Measurements from ENCODE around the gene USE1.

Gene USE1

GRCh38 chr19:17256130-17256529 is 41.0 kb downstream of the USE1 start:
- Histone ChIP-seq H3K9me2 (replicated peaks; ENCODE audit: low read depth, low read length) (no peaks in the 10 kb centered on the region), H4K20me1 (ENCODE audit: insufficient read depth, low read length, poor library complexity, severe bottlenecking) (no peaks in the 10 kb centered on the region), H3K36me3 (ENCODE audit: insufficient read depth, low read length) (no peaks in the 10 kb centered on the region), H3K4me1 (ENCODE audit: insufficient read depth, low read length, poor library complexity, severe bottlenecking) (no peaks in the 10 kb centered on the region), H3K27me3 (ENCODE audit: insufficient read depth, low read length, poor library complexity, severe bottlenecking) (no peaks in the 10 kb centered on the region), H3K9ac (ENCODE audit: low read depth, low read length, poor library complexity, severe bottlenecking) (no peak overlapping the region), H2AFZ (ENCODE audit: low read length) (no peak overlapping the region), H3K79me2 (ENCODE audit: insufficient read depth, low read length) (no peaks in the 10 kb centered on the region), H3K4me2 (ENCODE audit: low read depth, low read length, poor library complexity, severe bottlenecking) (no peak overlapping the region), H3K4me3 (ENCODE audit: low read length, poor library complexity, severe bottlenecking) (no peak overlapping the region), H3K9me3 (ENCODE audit: insufficient read depth, low read depth, low read length) (peaks cover 4% of the 10 kb centered on the region; the same call in 1 of the 2 replicates), H3F3A (ENCODE audit: low read depth) (no peaks in the 10 kb centered on the region)
- TF ChIP-seq EZH2phosphoT487 (IDR thresholded peaks at IDR 0.05; ENCODE audit: borderline replicate concordance) (no peak), CTCF (conservative IDR thresholded peaks at IDR 0.05; ENCODE audit: low read length) (no peak)

GRCh38 chr19:17259118-17259780 is 44.1 kb downstream of the USE1 start:
- peaks cover 4% of the 10 kb centered on the region; the same call in 1 of the 2 replicates for H3K9me3 ChIP-seq (ENCODE audit: insufficient read depth, low read depth, low read length)
- no peaks in the 10 kb centered on the region for H3K4me1 ChIP-seq (ENCODE audit: insufficient read depth, low read length, poor library complexity, severe bottlenecking)
- H2AFZ ChIP-seq (ENCODE audit: low read length): no peak overlapping the region
- no peak overlapping the region for H3K9ac ChIP-seq (ENCODE audit: low read depth, low read length, poor library complexity, severe bottlenecking)
- H4K20me1 ChIP-seq (ENCODE audit: insufficient read depth, low read length, poor library complexity, severe bottlenecking): no peaks in the 10 kb centered on the region
- H3K79me2 ChIP-seq (ENCODE audit: insufficient read depth, low read length): no peaks in the 10 kb centered on the region
- no peak overlapping the region for H3K4me3 ChIP-seq (ENCODE audit: low read length, poor library complexity, severe bottlenecking)
- H3K36me3 ChIP-seq (ENCODE audit: insufficient read depth, low read length): no peaks in the 10 kb centered on the region
- H3K4me2 ChIP-seq (ENCODE audit: low read depth, low read length, poor library complexity, severe bottlenecking): no peak overlapping the region
- no peak for TF ChIP-seq EZH2phosphoT487 (IDR thresholded peaks at IDR 0.05; ENCODE audit: borderline replicate concordance)
- H3K9me2 ChIP-seq (replicated peaks; ENCODE audit: low read depth, low read length): no peaks in the 10 kb centered on the region
- H3F3A ChIP-seq (ENCODE audit: low read depth): no peaks in the 10 kb centered on the region
- no peaks in the 10 kb centered on the region for H3K27me3 ChIP-seq (ENCODE audit: insufficient read depth, low read length, poor library complexity, severe bottlenecking)

GRCh38 chr19:17259934-17260333 is 44.8 kb downstream of the USE1 start:
- Histone ChIP-seq H3K36me3 (ENCODE audit: insufficient read depth, low read length) (no peaks in the 10 kb centered on the region), H3K9me2 (replicated peaks; ENCODE audit: low read depth, low read length) (no peaks in the 10 kb centered on the region), H3F3A (ENCODE audit: low read depth) (no peaks in the 10 kb centered on the region), H3K4me2 (ENCODE audit: low read depth, low read length, poor library complexity, severe bottlenecking) (no peak overlapping the region), H2AFZ (ENCODE audit: low read length) (no peak overlapping the region), H3K79me2 (ENCODE audit: insufficient read depth, low read length) (no peaks in the 10 kb centered on the region), H4K20me1 (ENCODE audit: insufficient read depth, low read length, poor library complexity, severe bottlenecking) (no peaks in the 10 kb centered on the region), H3K27me3 (ENCODE audit: insufficient read depth, low read length, poor library complexity, severe bottlenecking) (no peaks in the 10 kb centered on the region), H3K9me3 (ENCODE audit: insufficient read depth, low read depth, low read length) (peaks cover 4% of the 10 kb centered on the region; the same call in 1 of the 2 replicates), H3K4me3 (ENCODE audit: low read length, poor library complexity, severe bottlenecking) (no peak overlapping the region), H3K4me1 (ENCODE audit: insufficient read depth, low read length, poor library complexity, severe bottlenecking) (peaks cover 6% of the 10 kb centered on the region), H3K9ac (ENCODE audit: low read depth, low read length, poor library complexity, severe bottlenecking) (no peak overlapping the region)
- TF ChIP-seq CTCF (conservative IDR thresholded peaks at IDR 0.05; ENCODE audit: low read length) (no peak), EZH2phosphoT487 (IDR thresholded peaks at IDR 0.05; ENCODE audit: borderline replicate concordance) (no peak)

GRCh38 chr19:17260842-17261325 is 45.7 kb downstream of the USE1 start:
- H3K9me2 ChIP-seq (replicated peaks; ENCODE audit: low read depth, low read length): no peaks in the 10 kb centered on the region
- H2AFZ ChIP-seq (ENCODE audit: low read length): peak overlapping the region; percentile 87
- H3K4me2 ChIP-seq (ENCODE audit: low read depth, low read length, poor library complexity, severe bottlenecking): peak overlapping the region; percentile 26
- no peak overlapping the region for H3K4me3 ChIP-seq (ENCODE audit: low read length, poor library complexity, severe bottlenecking)
- H3K27me3 ChIP-seq (ENCODE audit: insufficient read depth, low read length, poor library complexity, severe bottlenecking): no peaks in the 10 kb centered on the region
- peaks cover 4% of the 10 kb centered on the region; the same call in 1 of the 2 replicates for H3K9me3 ChIP-seq (ENCODE audit: insufficient read depth, low read depth, low read length)
- no peaks in the 10 kb centered on the region for H3K79me2 ChIP-seq (ENCODE audit: insufficient read depth, low read length)
- TF ChIP-seq CTCF (conservative IDR thresholded peaks at IDR 0.05; ENCODE audit: low read length): peak; percentile 87
- TF ChIP-seq EZH2phosphoT487 (IDR thresholded peaks at IDR 0.05; ENCODE audit: borderline replicate concordance): no peak
- H3F3A ChIP-seq (ENCODE audit: low read depth): no peaks in the 10 kb centered on the region
- no peaks in the 10 kb centered on the region for H3K36me3 ChIP-seq (ENCODE audit: insufficient read depth, low read length)
- peak overlapping the region; percentile 46 for H3K9ac ChIP-seq (ENCODE audit: low read depth, low read length, poor library complexity, severe bottlenecking)
- no peaks in the 10 kb centered on the region for H4K20me1 ChIP-seq (ENCODE audit: insufficient read depth, low read length, poor library complexity, severe bottlenecking)
- H3K4me1 ChIP-seq (ENCODE audit: insufficient read depth, low read length, poor library complexity, severe bottlenecking): peaks cover 8% of the 10 kb centered on the region
